Activated CD4-positive, alpha-beta memory T cell treated with anti-CD3 and anti-CD28 coated beads for 36 hours (primary cell): ENCODE data around the gene WEE1. TPM values are rescaled to one million over a fixed set of nuclear protein-coding genes. Genes with fewer than 3 reads are reported as not detected.

Source experiments
- CTCF ChIA-PET: fragments of 350-600 bp; sonication (Branson Sonifier 250); formaldehyde crosslinking; loops from one replicate; lab custom pipeline; 2021; ENCODE audit warnings: antibody characterized with exemption, inconsistent platforms; lab: Charles Lee
- POLR2A ChIA-PET: fragments of 350-600 bp; sonication (Branson Sonifier 250); formaldehyde crosslinking; loops from one replicate; lab custom pipeline; 2021; ENCODE audit warnings: antibody characterized with exemption; lab: Charles Lee
- DNase-seq: peaks from one replicate; pipeline ENCODE4 v3.0.0-alpha.2; 2020
- H3K27ac Mint-ChIP-seq: one replicate; pipeline ENCODE4 v1.8.0; 2021; ENCODE audit warnings: mixed read lengths
- H3K27me3 Mint-ChIP-seq: one replicate; pipeline ENCODE4 v1.8.0; 2021; ENCODE audit warnings: mixed read lengths
- H3K36me3 Mint-ChIP-seq: one replicate; pipeline ENCODE4 v1.8.0; 2021; ENCODE audit warnings: mixed read lengths
- H3K4me1 Mint-ChIP-seq: one replicate; pipeline ENCODE4 v1.8.0; 2021; ENCODE audit warnings: low read depth, mixed read lengths
- H3K4me3 Mint-ChIP-seq: one replicate; pipeline ENCODE4 v1.8.0; 2021; ENCODE audit warnings: mild to moderate bottlenecking, mixed read lengths
- H3K9me3 Mint-ChIP-seq: one replicate; pipeline ENCODE4 v1.8.0; 2021; ENCODE audit warnings: mixed read lengths
- intact Hi-C: fragments of 100-400 bp; cut with micrococcal nuclease; formaldehyde crosslinking; loops from one replicate; pipeline ENCODE4 v1.15.1; 2023
- total RNA-seq, 2 experiments: library from RNA; stranded (reverse); gene quantifications; one replicate each; pipeline ENCODE4 v1.2.3, GENCODE V29; 2021

Gene WEE1
- 10 to 100 TPM; 47.8 to 52.4 TPM for total RNA-seq

DNA sequence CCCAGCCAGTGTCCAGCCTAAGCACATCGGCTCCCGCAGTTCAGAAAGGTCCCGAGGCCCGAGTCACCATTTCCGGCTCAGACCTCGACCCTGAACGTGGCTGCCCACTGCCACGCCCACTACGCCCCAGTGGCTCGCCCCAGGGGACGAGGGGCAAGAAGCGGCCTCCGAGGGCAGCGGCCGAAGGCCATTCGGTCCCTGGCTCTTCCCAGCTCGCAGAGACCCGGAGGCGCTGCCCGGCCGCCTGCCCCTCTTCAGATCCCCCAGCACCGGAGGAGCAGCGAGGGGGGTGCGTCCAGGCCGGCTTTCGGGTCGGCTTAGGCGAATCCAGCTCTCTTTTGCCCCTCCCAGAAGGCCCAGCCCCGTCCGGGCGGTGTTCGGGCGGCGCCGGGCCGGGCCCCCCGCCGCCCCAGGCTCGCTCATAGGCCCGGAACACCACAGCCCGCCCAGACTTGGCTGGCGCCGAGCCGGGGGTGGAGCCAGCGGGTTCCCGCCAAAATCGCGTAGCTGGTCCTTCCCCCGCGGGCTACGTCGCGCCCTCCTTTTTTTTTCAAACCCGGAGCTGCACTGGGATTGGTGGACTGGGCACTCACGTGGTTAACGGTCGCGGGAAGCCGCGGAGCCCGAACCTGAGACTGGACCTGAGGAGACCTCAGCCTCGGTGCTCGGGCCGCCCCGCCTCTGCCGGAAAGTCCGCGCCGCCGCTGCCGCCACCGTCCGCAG lies at the start of gene WEE1:
TSS of gene WEE1 (plus strand) at position 619 of the 723 bp plus-strand sequence. CDS start 264 bp downstream, outside the sequence.
- peak; percentile 99 for DNase-seq
- Mint-ChIP-seq H3K4me3 (peak within 1 kb of the TSS; percentile 97), H3K36me3 (peaks cover 38% of the 10 kb centered on the region), H3K27ac (peak within 1 kb of the TSS; percentile 82), H3K4me1 (peaks cover 36% of the 10 kb centered on the region), H3K27me3 (no peaks in the 10 kb centered on the region), H3K9me3 (no peaks in the 10 kb centered on the region)
- ChIA-PET POLR2A (interaction anchor here (0.5 to 3.0 kb wide), 11 partner anchors 8 to 1178 kb away, joined by 3 to 23 read pairs (median 5); partner anchors contain the start of genes CTR9 and ZNF143), CTCF (interaction anchor here (0.6 to 7.1 kb wide), 6 partner anchors 28 to 857 kb away, joined by 3 to 75 read pairs (median 7); no protein-coding TSS in a partner anchor)
- intact Hi-C loops: loop anchor here (1.0 kb wide), 3 partner anchors 40 to 731 kb away; no protein-coding TSS in a partner anchor

DNA sequence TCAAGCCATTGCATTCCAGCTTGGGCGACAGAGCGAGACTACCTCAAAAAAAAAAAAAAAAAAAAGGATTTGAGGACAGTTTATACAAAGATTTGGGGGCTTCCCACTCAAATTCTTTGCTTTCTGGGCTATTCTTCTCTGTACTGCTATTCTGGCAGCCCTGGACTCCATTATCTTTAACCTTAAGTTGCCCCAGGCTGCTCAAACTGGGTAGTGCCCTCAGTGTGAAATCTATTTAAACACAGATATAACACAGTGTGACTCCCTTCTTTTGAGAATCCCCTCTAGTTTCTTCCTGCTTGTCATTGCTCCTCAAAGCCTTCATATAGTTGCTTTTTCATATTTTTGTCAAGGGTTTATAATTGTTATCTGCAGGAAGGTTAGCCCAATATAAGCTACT lies 49.5 kb upstream of the WEE1 start:
- no peaks in the 10 kb centered on the region for H3K4me1 Mint-ChIP-seq
- intact Hi-C loops: no loop called here
- no peak for DNase-seq
- ChIA-PET POLR2A (no interaction called here), CTCF (interaction anchor here (2.3 kb wide), 1 partner anchor 18 kb away, joined by 8 read pairs; no protein-coding TSS in a partner anchor)
- peaks cover 19% of the 10 kb centered on the region for H3K36me3 Mint-ChIP-seq
- no peaks in the 10 kb centered on the region for H3K27me3 Mint-ChIP-seq
- H3K4me3 Mint-ChIP-seq: no peak overlapping the region
- H3K27ac Mint-ChIP-seq: no peak overlapping the region
- no peaks in the 10 kb centered on the region for H3K9me3 Mint-ChIP-seq

DNA sequence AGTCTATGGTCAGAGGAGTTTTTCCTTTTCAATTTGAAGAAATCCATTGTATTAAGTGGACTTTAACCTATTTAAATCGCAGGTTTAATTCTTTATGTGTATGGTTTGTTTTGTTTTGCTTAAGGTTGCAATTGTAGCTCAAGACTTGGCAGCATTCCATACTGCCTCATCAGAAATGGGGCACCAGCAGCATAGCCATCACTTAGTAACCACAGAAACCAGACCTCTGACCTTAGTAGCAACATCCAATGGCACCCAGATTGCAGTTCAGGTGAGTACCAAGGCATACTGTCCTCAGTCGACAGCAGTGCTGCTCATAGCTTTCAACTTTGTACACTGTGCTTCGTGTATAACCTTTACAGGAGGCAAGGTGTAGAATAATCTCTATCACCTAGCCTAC lies 48.4 kb upstream of the WEE1 start:
- Mint-ChIP-seq H3K9me3 (no peaks in the 10 kb centered on the region), H3K4me3 (no peak overlapping the region), H3K36me3 (peaks cover 14% of the 10 kb centered on the region), H3K4me1 (no peaks in the 10 kb centered on the region), H3K27ac (no peak overlapping the region), H3K27me3 (no peaks in the 10 kb centered on the region)
- intact Hi-C loops: no loop called here
- no peak for DNase-seq
- CTCF ChIA-PET: interaction anchor here (1.0 to 2.3 kb wide), 3 partner anchors 10 to 51 kb away, joined by 3 to 11 read pairs (median 8); no protein-coding TSS in a partner anchor
- POLR2A ChIA-PET: no interaction called here

DNA sequence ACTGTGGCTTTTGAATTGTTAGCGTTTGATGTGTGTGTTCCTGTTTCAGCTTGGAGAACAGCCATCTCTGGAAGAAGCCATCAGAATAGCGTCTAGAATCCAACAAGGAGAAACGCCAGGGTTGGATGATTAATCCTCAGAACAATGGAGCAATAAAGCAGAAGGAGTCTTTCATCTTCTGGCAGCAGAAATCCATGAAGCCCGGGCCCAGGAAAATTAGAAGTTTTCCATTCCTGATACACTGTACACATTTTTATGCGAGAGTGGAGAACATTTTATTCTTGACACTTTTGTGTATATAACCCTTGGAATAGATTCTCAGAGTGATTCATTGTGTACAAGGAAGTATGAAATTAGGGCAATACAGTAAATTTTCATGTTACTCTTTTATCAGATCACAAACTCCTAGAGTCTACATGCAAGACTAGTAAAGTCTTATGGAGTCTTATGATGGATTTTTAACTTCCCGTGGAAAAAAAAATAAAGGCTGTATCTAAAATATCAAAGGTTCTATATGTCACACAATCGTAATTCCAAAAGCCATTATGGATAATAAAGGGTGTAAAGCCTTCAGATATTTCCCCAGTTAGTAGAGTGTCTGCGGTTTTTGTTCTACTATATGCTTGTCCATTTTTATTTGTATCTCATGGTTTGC lies 45.9 kb upstream of the WEE1 start:
- H3K36me3 Mint-ChIP-seq: peaks cover 14% of the 10 kb centered on the region
- no peaks in the 10 kb centered on the region for H3K9me3 Mint-ChIP-seq
- no peak overlapping the region for H3K4me3 Mint-ChIP-seq
- no peak for DNase-seq
- intact Hi-C loops: no loop called here
- H3K27ac Mint-ChIP-seq: no peak overlapping the region
- H3K4me1 Mint-ChIP-seq: no peaks in the 10 kb centered on the region
- H3K27me3 Mint-ChIP-seq: no peaks in the 10 kb centered on the region
- ChIA-PET POLR2A (no interaction called here), CTCF (interaction anchor here (0.6 to 1.3 kb wide), 3 partner anchors 20 to 85 kb away, joined by 3 to 4 read pairs (median 4); no protein-coding TSS in a partner anchor)

DNA sequence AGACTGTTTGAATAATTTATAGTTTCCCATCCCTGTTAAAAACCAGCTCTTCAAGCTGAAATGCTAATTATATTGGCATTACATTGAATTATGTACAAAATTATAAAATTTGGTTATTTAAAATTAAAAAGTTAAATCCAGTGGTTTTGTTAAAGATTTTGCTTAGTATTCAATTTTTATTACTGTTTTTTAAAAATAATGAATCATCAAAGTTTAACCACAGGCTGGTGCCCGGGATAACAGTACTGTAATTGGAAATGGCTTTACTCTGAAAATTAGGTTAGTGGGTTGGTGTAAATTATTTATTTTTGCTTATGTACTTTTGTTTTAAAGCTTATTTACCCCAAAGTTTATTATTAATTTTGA lies 45.4 kb upstream of the WEE1 start:
- H3K4me3 Mint-ChIP-seq: no peak overlapping the region
- ChIA-PET CTCF (interaction anchor here (0.6 to 1.3 kb wide), 3 partner anchors 20 to 85 kb away, joined by 3 to 4 read pairs (median 4); no protein-coding TSS in a partner anchor), POLR2A (no interaction called here)
- no peaks in the 10 kb centered on the region for H3K4me1 Mint-ChIP-seq
- H3K27ac Mint-ChIP-seq: no peak overlapping the region
- intact Hi-C loops: no loop called here
- H3K36me3 Mint-ChIP-seq: peaks cover 13% of the 10 kb centered on the region
- H3K27me3 Mint-ChIP-seq: no peaks in the 10 kb centered on the region
- no peak for DNase-seq
- H3K9me3 Mint-ChIP-seq: no peaks in the 10 kb centered on the region

DNA sequence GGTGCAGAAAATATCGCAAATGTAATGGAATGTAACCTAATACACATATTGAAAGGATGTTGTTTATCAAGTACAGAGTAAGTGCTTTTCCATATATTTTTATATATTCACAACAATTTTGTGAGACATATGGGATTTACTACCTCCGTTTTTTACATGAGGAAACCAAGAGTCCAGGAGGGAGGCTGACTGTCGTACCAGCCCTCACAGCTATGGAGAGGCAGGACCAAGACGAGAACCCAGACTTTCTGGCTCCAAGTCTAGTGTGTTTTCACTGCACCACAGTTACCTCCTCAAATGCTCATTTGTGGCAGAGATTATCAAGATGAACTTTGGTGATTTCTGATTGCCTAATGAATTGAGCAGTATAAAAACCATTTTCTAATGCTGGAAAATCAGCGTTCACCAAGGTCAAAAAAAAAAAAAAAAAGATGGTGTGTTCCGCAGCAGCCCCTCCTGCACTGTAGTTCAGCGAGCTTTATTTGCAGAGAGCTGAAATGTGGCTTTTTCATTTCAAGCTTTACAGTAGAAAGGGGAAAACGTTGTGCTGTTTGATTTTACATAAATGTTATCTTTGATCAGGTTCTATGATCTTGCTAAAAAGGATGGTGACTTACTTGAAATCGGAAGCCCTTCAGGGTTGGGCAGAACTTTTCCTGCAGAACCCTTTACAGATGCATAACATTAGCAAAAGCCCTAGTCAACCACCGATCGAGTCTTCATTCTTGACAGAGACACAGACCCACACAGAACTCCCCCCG lies 44.7 kb upstream of the WEE1 start:
- POLR2A ChIA-PET: interaction anchor here (0.6 kb wide), 1 partner anchor 232 kb away, joined by 3 read pairs; no protein-coding TSS in a partner anchor
- Mint-ChIP-seq H3K36me3 (peaks cover 11% of the 10 kb centered on the region), H3K9me3 (no peaks in the 10 kb centered on the region), H3K4me3 (no peak overlapping the region), H3K27me3 (no peaks in the 10 kb centered on the region), H3K27ac (no peak overlapping the region), H3K4me1 (no peaks in the 10 kb centered on the region)
- intact Hi-C loops: no loop called here
- no peak for DNase-seq
- CTCF ChIA-PET: interaction anchor here (0.6 to 1.3 kb wide), 3 partner anchors 21 to 84 kb away, joined by 3 to 4 read pairs (median 4); no protein-coding TSS in a partner anchor

DNA sequence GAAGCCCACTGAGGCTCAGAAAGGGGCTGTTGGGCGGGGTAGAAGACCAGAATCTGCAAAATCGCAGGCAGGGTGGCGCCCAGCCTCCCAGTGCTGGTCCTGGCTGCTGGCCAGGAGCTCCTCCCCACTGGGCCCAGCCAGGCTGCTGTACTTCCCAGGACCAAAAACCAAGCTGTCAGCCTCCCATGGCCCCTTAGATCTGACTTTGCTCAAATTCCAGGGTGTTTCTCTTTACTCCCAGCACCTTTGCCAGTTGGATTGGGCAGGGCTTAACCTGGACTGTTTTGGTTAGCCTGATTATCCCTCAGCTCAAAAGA lies 44.2 kb upstream of the WEE1 start:
- ChIA-PET CTCF (no interaction called here), POLR2A (interaction anchor here (0.6 kb wide), 1 partner anchor 232 kb away, joined by 3 read pairs; no protein-coding TSS in a partner anchor)
- H3K4me3 Mint-ChIP-seq: no peak overlapping the region
- DNase-seq: no peak
- intact Hi-C loops: no loop called here
- no peaks in the 10 kb centered on the region for H3K9me3 Mint-ChIP-seq
- peaks cover 11% of the 10 kb centered on the region for H3K36me3 Mint-ChIP-seq
- no peaks in the 10 kb centered on the region for H3K4me1 Mint-ChIP-seq
- no peak overlapping the region for H3K27ac Mint-ChIP-seq
- no peaks in the 10 kb centered on the region for H3K27me3 Mint-ChIP-seq

DNA sequence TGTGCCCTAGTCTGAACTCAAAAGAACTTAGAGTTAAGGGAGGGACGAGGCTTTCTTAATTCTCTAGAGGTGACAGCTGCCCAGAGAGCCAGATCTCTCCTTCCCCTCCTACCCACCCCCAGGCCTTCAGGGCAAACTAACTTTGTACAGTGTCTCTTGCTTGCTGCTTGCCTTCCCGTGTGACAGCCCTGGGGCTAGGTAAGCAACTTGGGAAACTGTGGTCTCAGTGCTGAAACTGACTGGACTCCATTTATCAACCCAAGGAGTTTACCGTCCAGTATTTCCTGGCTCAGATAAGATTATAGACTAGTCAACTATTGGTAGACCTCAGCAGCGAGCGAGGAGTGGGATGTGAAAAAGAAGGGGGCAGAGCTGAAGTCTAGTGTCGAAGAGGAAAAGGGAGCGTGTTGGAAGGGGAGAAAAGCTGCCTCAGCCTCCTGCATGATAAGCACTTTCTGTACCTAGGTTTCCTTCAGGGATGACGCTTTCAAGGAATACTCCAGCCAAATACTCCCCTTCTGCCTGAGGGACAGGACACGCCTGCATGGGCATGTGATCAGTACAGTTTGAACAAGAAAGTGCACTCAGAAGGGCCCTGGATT lies 43.3 kb upstream of the WEE1 start:
- Mint-ChIP-seq H3K9me3 (no peaks in the 10 kb centered on the region), H3K4me3 (no peak overlapping the region), H3K27me3 (no peaks in the 10 kb centered on the region), H3K36me3 (peaks cover 11% of the 10 kb centered on the region), H3K4me1 (no peaks in the 10 kb centered on the region), H3K27ac (no peak overlapping the region)
- ChIA-PET CTCF (interaction anchor here (1.2 kb wide), 1 partner anchor 83 kb away, joined by 4 read pairs; no protein-coding TSS in a partner anchor), POLR2A (no interaction called here)
- intact Hi-C loops: loop anchor here (5.0 kb wide), 1 partner anchor 792 kb away; no protein-coding TSS in a partner anchor
- DNase-seq: no peak

DNA sequence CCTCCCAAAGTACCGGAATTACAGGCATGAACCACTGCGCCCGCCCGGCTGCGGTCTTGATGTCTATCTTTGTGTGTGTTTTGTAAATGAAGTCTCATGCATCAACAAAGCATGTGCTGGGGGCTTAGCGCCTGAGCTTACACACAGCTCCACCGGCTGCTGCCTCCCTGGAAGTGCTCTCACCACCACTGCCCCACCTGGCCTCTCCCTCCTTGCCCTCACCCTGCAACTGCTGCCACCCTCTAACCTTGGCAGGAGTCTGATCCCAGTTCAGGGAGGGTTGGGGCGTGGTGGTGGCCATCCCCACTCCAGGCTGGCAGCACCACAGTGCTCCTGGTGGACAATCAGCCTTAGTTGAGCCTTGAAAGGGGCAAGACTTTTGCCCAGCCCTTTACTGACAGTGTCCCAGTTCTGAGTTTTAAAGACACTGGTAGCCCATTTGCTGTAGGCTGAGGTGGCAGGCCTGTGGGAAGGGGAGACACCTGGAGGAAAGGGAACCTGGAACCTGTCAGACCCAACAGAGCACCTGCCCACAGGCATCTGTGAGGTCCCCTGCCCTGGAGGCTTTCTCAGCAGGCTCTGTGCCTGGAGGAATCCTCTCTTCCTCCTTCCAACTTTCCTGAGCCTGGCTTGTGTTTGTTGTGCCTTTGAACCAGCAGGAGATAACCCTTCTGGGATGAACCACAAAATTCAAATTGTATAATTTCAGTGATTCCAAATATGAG lies 42.4 kb upstream of the WEE1 start:
- ChIA-PET CTCF (interaction anchor here (1.2 to 4.7 kb wide), 2 partner anchors 81 to 82 kb away, joined by 4 to 129 read pairs; no protein-coding TSS in a partner anchor), POLR2A (no interaction called here)
- no peak for DNase-seq
- no peak overlapping the region for H3K4me3 Mint-ChIP-seq
- intact Hi-C loops: loop anchor here (5.0 kb wide), 1 partner anchor 791 kb away; no protein-coding TSS in a partner anchor
- no peaks in the 10 kb centered on the region for H3K9me3 Mint-ChIP-seq
- H3K27me3 Mint-ChIP-seq: no peaks in the 10 kb centered on the region
- H3K4me1 Mint-ChIP-seq: no peaks in the 10 kb centered on the region
- H3K27ac Mint-ChIP-seq: no peak overlapping the region
- peaks cover 9% of the 10 kb centered on the region for H3K36me3 Mint-ChIP-seq

DNA sequence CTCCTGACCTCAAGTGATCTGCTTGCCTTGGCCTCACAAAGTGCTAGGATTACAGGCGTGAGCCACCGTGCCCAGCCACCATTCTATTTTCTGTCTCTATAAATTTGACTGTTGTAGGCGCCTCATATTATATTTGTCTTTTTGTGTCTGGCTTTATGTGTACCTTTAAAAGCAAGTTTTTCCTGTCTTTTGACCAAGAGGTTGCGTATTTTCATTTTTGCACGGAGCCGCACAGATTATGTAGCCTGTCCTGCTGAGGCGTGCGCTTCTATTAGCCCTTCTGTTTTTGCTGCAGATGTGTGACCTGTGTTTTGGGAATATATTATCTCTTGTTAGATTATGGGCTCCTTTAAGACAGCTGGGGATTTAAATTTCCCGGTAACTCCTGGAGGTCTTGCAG lies 40.4 kb upstream of the WEE1 start:
- H3K4me1 Mint-ChIP-seq: no peaks in the 10 kb centered on the region
- POLR2A ChIA-PET: no interaction called here
- no peaks in the 10 kb centered on the region for H3K9me3 Mint-ChIP-seq
- H3K4me3 Mint-ChIP-seq: no peak overlapping the region
- H3K27me3 Mint-ChIP-seq: no peaks in the 10 kb centered on the region
- no peak for DNase-seq
- CTCF ChIA-PET: interaction anchor here (0.7 to 4.7 kb wide), 7 partner anchors 30 to 775 kb away, joined by 3 to 133 read pairs (median 23); no protein-coding TSS in a partner anchor
- H3K27ac Mint-ChIP-seq: no peak overlapping the region
- H3K36me3 Mint-ChIP-seq: no peaks in the 10 kb centered on the region
- intact Hi-C loops: loop anchor here (5.0 kb wide), 1 partner anchor 789 kb away; no protein-coding TSS in a partner anchor
